Adrenal gland (tissue), 12 donors: Measurements from ENCODE around the gene ZSCAN10. TPM values are rescaled to one million over a fixed set of nuclear protein-coding genes. Genes with fewer than 3 reads are reported as not detected.
"Not testable (repeated sequence)": the region's sequence is repeated elsewhere in the genome, so short reads cannot be mapped to it uniquely, and the experiment has no call there.

Experiments
- DNase-seq, 7 donors: peaks; one replicate each; pipeline ENCODE4 v3.0.0-alpha.2; 2019 to 2020
- H3K27ac ChIP-seq, 5 donors: fragments of 200-600 bp; sonication (generic) in 4 of 5; 1 replicate in 3 of 5; 2 replicates in 2 of 5; pipeline versions ENCODE4 v1.5.1 to v1.8.0; 2016 to 2020; ENCODE audit warnings: mild to moderate bottlenecking in 1 of 5
- H3K27me3 ChIP-seq: fragments of 200-600 bp; 2 replicates; pipeline ENCODE4 v1.8.0; 2021
- H3K36me3 ChIP-seq, 2 donors: fragments of 200-600 bp; replicated peaks in 1 of 2; 1 replicate in 1 of 2; 2 replicates in 1 of 2; pipeline versions ENCODE4 v1.5.1 to v1.8.0; 2018 to 2022
- H3K4me1 ChIP-seq, 2 donors: fragments of 200-600 bp; replicated peaks in 1 of 2; 1 replicate in 1 of 2; 2 replicates in 1 of 2; pipeline versions ENCODE4 v1.5.1 to v1.8.0; 2018 to 2021
- H3K4me3 ChIP-seq, 4 donors: fragments of 200-600 bp; sonication (generic) in 3 of 4; one replicate each; pipeline ENCODE4 v1.5.1; 2016 to 2018
- H3K9me3 ChIP-seq, 3 donors: fragments of 200-600 bp; sonication (generic) in 1 of 3; replicated peaks in 1 of 3; 1 replicate in 2 of 3; 2 replicates in 1 of 3; pipeline versions ENCODE4 v1.5.1 to v1.8.0; 2016 to 2021
- POLR2A ChIP-seq, 2 donors: fragments of 450-650 bp; IDR thresholded peaks; one replicate each; pipeline ENCODE4 v1.6.1; 2017; ENCODE audit warnings: antibody characterized with exemption in 2 of 2, mild to moderate bottlenecking in 2 of 2, moderate library complexity in 1 of 2
- WGBS, 4 donors: extraction: QIAGEN DNeasy Blood & Tissue Kit in 2 of 4; methylation state at CpG; one replicate each; pipeline versions ENCODE4 v1.1.5 to v1.1.7; 2013 to 2017; 5-methylcytosine and 5-hydroxymethylcytosine counted together
- intact Hi-C, 2 donors: fragments of 100-400 bp; cut with DNase I; formaldehyde crosslinking; loops; one replicate each; pipeline versions ENCODE4 v1.14.1 to v1.15.0; 2022 to 2023
- polyA plus RNA-seq, 3 donors: library from polyadenylated mRNA; stranded (reverse); fragments of 200-250 nt in 2 of 3; fragments of 350-450 nt in 1 of 3; fragmentation: Illumina TruSeq in 1 of 3; extraction: RNeasy Lipid Tissue Mini Kit (QIAGEN cat#74804) in 1 of 3; gene quantifications; one replicate each; pipeline ENCODE4 v1.2.3, GENCODE V29; 2013 to 2014
- total RNA-seq, 9 donors: library from RNA; depleted of rRNA in 4 of 9; stranded (reverse); fragments of >200 nt in 4 of 9; fragments of 120-200 nt in 1 of 9; fragmentation: NEBNext Ultra II Directional in 1 of 9; extraction: Animal tissue kit (Norgen Biotek cat#: 25700) in 1 of 9; gene quantifications; one replicate each; pipeline versions ENCODE4 v1.1.0 to v1.2.4, GENCODE V29; 2013 to 2023
- TF ChIP-seq, protein P1 (sequence below), 6 experiments: fragments of 450-650 bp in 4 of 6; fragments of 200-600 bp in 2 of 6; sonication (generic) in 1 of 6; IDR thresholded peaks; 1 replicate in 5 of 6; 2 replicates in 1 of 6; pipeline versions ENCODE4 v1.5.1 to v1.8.0; 2016 to 2021; ENCODE audit warnings: antibody characterized with exemption in 6 of 6, mild to moderate bottlenecking in 2 of 6, moderate library complexity in 1 of 6
- donor health status: healthy with polysubstance abuse.
- donor health status: Bipolar disorder and iron deficiency.
- donor health status: DM: yes; HTN: yes; CAD: no.
- donor health status: DM: no; HTN: no; CAD: no.
- donor health status: DM: no; HTN: no; CAD: no.
- donor health status: DM: yes; HTN: yes; CAD: no.

Gene ZSCAN10
- total and polyA plus RNA-seq, 12 donors: 0.11 to 0.50 (median 0.14) TPM; not detected in 8

DNA sequence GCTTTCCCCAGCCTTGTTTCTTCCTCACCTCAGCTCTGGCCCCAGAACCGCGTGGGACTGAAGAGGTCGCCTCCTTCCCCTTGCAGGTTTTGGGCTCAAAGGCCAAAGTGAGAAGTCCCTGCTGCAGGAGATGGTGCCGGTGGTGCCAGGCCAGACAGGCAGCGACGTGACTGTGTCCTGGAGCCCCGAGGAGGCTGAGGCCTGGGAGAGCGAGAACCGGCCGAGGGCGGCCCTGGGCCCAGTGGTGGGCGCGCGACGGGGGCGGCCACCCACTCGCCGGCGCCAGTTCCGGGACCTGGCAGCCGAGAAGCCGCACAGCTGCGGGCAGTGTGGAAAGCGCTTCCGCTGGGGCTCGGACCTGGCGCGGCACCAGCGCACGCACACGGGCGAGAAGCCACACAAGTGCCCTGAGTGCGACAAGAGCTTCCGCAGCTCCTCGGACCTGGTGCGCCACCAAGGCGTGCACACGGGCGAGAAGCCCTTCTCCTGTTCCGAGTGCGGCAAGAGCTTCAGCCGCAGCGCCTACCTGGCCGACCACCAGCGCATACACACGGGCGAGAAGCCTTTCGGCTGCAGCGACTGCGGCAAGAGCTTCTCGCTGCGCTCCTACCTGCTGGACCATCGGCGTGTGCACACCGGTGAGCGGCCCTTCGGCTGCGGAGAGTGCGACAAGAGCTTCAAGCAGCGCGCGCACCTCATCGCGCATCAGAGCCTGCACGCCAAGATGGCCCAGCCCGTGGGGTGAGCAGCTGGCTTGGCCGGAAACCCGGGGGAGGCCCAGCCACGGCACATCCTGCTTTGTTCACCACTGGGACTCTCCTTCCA lies 41.7 kb upstream of the ZSCAN10 start:
- no peaks in the 10 kb centered on the region for H3K9me3 ChIP-seq
- H3K27me3 ChIP-seq: no peaks in the 10 kb centered on the region
- no peak overlapping the region for H3K4me3 ChIP-seq
- 95 to 97% (median 96%) methylated on average over 19 to 69 of the region's 69 CpGs for WGBS, 4 donors
- intact Hi-C loops: no loop called here
- TF ChIP-seq POLR2A (IDR thresholded peaks at IDR 0.05): no peak
- TF ChIP-seq, protein P1, sequence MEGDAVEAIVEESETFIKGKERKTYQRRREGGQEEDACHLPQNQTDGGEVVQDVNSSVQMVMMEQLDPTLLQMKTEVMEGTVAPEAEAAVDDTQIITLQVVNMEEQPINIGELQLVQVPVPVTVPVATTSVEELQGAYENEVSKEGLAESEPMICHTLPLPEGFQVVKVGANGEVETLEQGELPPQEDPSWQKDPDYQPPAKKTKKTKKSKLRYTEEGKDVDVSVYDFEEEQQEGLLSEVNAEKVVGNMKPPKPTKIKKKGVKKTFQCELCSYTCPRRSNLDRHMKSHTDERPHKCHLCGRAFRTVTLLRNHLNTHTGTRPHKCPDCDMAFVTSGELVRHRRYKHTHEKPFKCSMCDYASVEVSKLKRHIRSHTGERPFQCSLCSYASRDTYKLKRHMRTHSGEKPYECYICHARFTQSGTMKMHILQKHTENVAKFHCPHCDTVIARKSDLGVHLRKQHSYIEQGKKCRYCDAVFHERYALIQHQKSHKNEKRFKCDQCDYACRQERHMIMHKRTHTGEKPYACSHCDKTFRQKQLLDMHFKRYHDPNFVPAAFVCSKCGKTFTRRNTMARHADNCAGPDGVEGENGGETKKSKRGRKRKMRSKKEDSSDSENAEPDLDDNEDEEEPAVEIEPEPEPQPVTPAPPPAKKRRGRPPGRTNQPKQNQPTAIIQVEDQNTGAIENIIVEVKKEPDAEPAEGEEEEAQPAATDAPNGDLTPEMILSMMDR (IDR thresholded peaks at IDR 0.05): no peak
- peaks cover 5 to 30% of the 10 kb centered on the region in 2 donors for H3K4me1 ChIP-seq
- peaks cover 0 to 25% of the 10 kb centered on the region in 2 donors for H3K36me3 ChIP-seq
- no peak for DNase-seq
- no peak overlapping the region for H3K27ac ChIP-seq

DNA sequence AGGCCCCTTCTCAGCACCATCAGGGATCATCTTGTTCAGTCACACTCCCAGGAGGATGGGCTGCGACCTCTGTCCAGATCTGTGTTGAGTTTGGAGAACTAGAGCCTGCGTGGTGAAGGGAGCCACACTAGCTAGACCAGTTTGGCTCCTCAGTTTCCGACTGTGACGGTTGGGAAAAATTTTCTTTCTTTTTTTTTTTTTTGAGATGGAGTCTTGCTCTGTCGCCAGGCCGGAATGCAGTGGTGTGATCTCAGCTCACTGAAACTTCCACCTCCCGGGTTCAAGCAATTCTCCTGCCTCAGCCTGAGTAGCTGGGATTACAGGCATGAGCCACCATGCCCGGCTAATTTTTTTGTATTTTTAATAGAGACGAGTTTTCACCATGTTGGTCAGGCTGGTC lies 40.5 kb upstream of the ZSCAN10 start:
- H3K27me3 ChIP-seq, H3K27ac ChIP-seq, intact Hi-C loops, DNase-seq, H3K9me3 ChIP-seq, H3K4me3 ChIP-seq: not testable (repeated sequence)
- 90 to 93% (median 92%) methylated on average over 9 of the region's 9 CpGs for WGBS, 4 donors
- H3K4me1 ChIP-seq: peaks cover 10 to 23% of the 10 kb centered on the region in 2 donors
- peaks cover 0 to 25% of the 10 kb centered on the region in 2 donors for H3K36me3 ChIP-seq

DNA sequence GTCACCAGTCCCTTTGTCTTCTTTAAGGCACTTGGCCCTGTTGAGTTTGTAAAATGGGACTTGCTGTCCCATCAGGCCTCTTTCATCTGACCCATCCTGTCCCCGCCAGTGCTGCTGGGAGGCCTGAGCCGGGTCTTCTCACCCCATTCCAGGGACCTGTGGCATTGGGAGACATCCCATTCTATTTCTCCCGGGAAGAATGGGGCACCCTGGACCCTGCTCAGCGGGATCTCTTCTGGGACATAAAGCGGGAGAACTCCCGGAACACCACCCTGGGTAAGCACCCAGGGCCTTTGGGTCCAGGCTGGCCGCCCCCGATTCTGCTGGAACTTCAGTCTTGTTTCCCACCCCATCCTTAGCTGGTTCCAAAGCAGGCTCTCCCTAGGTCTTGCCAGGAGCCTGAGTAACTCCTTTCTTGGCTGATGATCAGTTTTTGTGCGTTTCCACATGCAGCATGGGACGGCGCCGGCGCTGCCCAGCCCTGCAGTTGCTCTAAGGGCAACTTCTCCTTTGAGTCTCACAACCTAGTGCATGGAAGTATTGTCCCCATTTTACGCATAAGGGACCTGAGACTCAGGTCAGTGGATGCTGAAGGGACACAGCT lies 39.8 kb upstream of the ZSCAN10 start:
- Histone ChIP-seq H3K27me3 (no peaks in the 10 kb centered on the region), H3K27ac (no peak overlapping the region), H3K4me3 (no peak overlapping the region), H3K4me1 (peaks cover 10 to 18% of the 10 kb centered on the region in 2 donors), H3K36me3 (peaks cover 0 to 25% of the 10 kb centered on the region in 2 donors), H3K9me3 (no peaks in the 10 kb centered on the region)
- no peak for DNase-seq
- 85 to 95% (median 89%) methylated on average over 10 to 14 of the region's 14 CpGs for WGBS, 4 donors
- intact Hi-C loops: no loop called here
- TF ChIP-seq, protein P1 (IDR thresholded peaks at IDR 0.05): no peak
- no peak for TF ChIP-seq POLR2A (IDR thresholded peaks at IDR 0.05)

DNA sequence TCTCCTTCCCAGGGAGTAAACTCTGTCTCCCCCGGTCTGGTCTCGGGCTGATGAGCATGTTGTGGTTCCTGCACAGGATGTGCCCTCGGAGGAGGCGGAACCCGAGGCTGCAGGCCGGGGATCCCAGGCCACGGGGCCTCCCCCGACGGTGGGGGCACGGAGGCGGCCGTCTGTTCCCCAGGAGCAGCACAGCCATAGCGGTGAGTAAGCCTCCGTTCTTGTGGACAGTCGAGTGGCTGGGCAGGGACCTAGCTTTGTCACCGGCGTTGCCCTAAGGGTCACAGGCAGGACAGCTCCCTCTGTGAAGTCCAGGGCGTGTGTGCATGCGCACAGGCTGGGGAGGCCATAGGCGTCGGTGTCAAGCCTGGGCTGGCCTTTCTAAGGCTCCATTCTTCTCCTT lies 39.2 kb upstream of the ZSCAN10 start:
- no peak for TF ChIP-seq POLR2A (IDR thresholded peaks at IDR 0.05)
- TF ChIP-seq, protein P1 (IDR thresholded peaks at IDR 0.05): no peak
- WGBS, 4 donors: 90 to 93% (median 93%) methylated on average over 10 to 21 of the region's 21 CpGs; no CpG with 5 or more reads in 1 of the 4 donors
- Histone ChIP-seq H3K4me1 (peaks cover 6 to 18% of the 10 kb centered on the region in 2 donors), H3K36me3 (peaks cover 0 to 25% of the 10 kb centered on the region in 2 donors), H3K4me3 (no peak overlapping the region), H3K27me3 (no peaks in the 10 kb centered on the region), H3K9me3 (no peaks in the 10 kb centered on the region), H3K27ac (no peak overlapping the region)
- intact Hi-C loops: no loop called here
- no peak for DNase-seq
